Stimulated activated CD4-positive, alpha-beta T cell treated with anti-CD3 and anti-CD28 coated beads, Interleukin-4, amount 100 ng/mL, for 4 hours (primary cell): Measurements from ENCODE around the gene PRKCH.
A peak's percentile ranks its signal among the peaks of the same experiment; 100 is the strongest.

Experiments
- DNase-seq, 2 experiments: peaks; one replicate each; pipeline ENCODE4 v3.0.0-alpha.2; 2020

Gene PRKCH

GRCh38 chr14:61537563-61538463, 216.4 kb downstream of the PRKCH start:
- DNase-seq: peak; percentile 24 to 77

DNA sequence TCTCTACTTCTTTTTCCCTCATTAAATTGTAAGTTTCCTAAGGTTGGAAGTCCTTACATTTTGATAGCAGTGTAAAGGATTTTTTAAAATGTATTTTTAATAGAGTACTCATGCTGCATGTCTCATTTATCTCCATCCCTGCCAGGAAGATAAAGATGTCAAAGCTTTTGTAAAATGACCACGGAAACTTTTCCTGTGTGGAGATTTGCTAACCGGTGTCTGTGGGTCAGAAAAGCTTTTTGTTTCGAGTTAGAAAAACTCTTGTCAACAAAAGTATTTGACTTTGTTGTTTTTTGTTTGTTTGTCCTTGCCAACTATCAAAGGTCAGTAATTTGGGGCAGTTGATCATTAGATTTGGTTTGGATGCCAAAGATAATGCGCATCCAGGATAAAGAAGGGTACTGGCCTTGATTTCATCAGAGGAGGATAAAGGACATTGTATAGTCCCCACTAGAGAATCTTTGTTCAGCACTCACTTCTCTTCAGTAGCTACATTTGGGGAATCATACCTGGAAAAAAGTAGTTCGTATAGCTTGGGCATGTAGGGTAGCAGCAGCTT, 217.2 kb downstream of the PRKCH start:
- no peak for DNase-seq

- DNase-seq: no peak
Observed at GRCh38 chr14:61539631-61540030, 218.3 kb downstream of the PRKCH start.

DNA sequence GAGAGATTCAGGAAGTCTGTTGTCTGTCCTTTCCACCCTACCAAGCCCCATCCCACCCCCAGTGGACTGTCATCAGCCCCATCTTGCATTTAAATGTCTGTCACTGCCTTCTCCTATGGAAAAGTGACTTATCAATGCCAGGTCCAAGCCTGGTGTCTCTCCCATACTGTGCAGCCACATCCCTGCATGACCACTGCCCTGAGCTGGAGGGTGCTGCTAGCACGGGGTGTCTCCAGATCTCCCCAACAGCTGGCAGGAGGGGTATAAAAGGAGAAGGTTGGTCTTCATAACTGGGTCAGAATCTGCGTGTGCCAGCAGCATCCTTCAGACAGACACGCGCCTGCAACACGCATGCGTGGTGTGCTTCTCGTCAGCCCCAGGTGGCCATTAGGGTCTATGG, 219.6 kb downstream of the PRKCH start:
- no peak for DNase-seq

- DNase-seq: no peak
Observed at GRCh38 chr14:61542848-61543790, 221.7 kb downstream of the PRKCH start.

DNA sequence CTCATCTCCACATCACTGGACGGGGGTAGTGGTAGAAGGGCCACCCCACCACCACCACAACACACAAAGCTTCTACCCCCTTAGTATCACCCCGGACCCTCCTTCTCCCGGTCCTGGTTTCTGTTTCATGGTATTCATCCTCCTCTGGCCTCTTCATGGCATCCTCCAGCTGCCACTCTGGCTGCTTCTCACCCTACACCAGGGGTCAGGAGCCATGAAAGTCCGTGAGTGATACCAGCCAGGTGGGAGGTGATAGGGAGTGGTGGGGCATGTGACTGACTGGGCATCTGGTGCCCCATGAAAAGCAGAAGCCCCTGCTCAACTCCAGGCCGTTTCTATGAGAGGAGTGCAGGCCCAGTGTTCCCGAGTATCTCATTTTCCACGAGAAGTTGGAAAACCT, 222.6 kb downstream of the PRKCH start:
- DNase-seq: no peak

DNA sequence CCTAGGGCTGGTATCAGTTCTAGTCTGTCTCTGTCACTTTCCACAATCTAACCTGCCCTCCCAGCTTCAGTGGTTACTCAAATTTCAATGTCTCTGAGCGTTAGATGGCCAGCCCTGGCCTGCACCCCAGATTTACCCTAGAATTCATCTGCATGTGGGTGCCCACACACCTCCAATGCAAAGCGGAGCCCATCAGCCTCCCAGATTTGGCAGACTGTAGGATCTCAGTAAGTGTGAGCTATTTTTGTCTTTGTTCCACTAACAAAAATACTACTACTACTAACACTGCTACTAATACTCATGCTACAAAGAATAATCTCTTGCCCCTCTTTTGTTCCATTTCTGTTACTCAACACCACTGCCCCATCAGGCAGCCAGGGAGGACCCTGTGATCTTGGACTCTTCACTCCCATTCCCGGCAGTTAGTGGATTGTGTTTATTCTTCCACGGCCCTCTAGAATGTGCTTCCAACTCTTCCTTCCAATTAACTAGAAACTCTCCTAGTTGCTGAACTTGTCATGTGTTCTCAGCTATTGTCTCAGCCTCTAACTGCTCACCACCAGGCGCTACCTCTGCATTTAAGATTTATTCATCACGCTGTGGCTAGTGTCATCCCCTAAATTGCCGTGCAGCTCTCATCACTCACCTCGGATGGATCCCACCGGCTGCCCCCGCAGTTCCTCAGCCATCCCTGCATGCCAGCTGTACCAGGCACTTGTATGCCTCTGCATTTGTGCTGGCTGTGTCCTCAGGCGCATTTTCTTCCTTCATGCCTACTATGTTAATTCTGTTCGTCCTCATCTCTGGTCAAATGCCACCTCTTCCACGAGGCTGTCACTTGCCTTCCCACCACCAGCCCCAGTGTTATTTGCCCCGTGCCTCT, 223.3 kb downstream of the PRKCH start:
- DNase-seq: no peak

DNA sequence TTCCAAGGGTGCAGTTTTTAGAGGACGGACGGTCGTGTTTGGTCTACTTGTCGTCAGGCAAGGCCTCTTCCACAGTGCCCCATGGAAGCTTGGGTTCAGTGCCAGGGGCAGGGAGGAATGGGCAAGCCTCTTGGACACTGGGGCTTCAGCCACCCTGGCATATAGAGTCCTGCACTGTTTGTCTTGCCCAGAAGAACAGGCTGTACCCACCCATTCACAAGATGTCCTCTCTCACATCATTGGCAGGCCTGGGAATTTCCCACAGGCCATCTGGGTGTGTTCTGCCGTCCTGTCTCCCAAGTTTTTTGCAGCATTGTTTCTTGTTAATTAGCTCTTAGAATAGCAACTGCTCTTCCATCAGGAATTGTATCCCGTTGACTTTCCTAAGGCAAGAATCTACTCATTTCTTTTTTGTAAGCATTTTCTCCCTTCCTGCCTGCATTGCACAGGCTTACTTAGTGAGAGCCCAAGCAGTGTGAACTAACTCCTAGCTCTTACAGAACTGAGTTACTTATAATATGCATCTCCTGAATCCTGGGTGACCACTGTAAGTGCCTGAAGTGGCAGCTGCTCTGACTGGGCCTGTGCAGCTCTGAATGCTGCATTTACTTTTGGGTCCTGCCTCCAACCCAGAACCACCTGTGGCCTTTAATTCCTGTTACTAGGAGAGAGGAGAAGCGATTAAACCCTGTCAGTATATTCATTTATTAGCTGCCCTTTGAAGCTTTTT, 224.5 kb downstream of the PRKCH start:
- no peak for DNase-seq

DNA sequence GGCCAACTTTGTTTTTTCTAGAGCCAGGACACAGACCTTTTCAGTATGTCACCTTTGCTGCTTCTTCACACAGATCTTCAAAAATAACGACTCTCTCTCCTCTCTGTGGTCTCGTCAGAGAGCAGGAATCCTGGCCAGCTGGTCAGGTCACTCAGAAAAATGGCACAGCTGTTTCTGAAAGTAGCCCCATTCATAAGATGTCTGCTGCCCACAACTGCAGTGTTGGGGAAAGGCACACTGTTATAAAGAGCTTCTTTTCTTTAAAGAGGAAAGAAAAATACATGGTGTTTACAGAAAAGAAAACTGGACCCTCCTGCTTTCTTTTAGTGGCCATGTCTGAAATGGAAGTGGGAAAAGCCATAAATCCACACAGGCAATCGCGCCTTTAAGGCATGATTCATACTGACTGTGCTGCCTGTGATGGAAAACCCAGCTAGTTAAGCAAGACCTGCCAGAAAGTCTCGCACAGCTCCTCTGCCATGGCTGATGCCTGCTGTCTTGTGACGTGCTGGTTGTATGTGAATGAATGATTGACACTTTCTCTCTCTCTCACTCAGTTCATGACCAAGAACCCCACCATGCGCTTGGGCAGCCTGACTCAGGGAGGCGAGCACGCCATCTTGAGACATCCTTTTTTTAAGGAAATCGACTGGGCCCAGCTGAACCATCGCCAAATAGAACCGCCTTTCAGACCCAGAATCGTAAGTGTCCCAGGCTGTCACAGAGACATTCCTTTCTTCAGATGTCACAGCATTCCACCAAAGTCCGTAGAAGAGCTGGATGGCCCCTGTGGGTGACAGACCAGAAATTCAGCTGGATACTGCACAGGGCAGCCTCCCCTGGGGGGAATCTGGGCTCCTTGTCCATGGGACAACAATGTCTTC, 226.0 kb downstream of the PRKCH start:
- DNase-seq: no peak

DNA sequence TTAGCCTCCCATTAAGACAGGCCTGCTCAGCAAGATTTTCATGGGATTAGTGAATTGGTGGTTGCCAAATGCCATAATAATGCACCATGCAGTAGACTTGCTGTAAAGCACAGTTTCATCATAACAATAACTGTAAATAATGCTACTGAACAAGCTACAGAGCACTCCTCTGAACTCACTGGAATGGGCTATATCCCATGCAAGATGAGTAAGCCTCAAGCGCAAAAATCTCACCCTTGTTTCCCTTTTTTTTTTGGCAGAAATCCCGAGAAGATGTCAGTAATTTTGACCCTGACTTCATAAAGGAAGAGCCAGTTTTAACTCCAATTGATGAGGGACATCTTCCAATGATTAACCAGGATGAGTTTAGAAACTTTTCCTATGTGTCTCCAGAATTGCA, 228.0 kb downstream of the PRKCH start:
- no peak for DNase-seq

DNA sequence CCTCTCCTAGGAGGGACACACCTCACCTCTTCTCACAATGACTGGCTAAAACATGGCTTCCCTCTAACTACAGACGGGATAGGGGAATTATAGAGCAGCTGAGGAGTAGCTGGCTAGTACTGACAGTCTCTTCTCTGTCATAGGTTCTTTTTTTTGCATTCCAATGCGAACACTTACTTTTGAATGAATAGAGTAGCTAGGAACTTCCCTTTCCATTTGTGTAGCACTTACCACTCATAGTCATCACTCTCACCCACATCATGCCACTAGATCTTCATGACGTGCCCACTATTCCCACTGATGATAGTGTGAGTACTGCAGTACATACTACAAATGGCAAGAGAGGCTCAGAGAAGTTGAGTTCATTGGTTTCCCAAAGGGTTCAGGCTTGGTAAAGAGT, 230.0 kb downstream of the PRKCH start:
- no peak for DNase-seq

DNA sequence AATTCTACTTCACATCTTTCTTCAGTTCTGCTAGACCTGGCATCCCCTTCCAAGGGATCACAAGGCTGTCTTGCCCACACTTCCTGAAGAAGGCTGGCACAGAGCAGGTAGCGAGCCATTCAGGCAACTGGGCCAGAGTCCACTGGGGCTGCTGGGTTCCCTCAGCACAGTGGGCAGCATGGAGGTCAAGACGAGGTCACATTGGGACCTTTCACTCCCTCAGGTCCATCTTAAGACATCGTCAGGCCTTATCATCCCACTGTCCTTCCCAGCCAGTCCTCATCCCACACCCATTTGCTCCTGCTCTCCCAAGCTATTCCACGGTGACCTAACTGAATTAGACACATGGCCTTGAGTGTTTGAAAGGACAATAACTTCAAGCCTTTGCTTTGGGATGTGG, 230.9 kb downstream of the PRKCH start:
- no peak for DNase-seq

- DNase-seq: no peak
Observed at GRCh38 chr14:61553730-61554641, 232.6 kb downstream of the PRKCH start.

DNA sequence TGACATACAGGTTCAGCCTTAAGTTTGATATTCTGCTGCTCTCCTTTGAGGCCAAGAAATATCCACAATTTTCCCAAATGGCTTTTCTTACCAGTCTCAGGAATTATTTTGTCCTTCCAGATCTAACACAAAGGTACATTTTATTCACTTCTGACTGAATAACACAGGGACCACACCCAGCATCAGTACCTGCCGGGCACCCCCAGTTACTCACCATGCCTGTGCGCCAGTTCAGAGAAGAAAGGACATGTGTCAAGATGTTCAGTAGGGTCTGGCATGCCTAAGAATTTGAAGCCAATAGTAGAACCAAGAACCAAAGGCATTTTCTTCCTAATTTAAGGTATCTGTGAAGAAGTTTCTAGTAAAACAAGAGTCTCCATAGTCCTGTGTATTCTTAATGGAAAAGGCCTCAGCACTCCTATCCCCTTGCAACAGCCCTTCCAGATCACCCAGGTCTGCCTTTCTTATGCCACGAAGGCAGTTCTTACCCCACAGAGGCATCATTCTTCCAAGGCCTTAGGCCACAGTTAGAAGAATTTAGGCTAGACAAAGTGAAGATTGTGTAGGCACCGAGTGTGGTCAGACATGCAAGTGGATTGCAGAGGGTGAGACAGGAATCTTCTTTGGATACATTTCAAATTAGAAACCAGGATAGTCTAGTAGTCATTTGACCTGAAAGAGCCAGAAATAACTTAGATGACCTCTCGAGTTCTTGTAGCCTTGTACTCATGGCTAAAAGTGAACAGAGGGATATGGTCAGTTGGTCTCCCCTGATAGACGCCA, 233.9 kb downstream of the PRKCH start:
- no peak for DNase-seq

GRCh38 chr14:61556455-61556854, 235.1 kb downstream of the PRKCH start:
- no peak for DNase-seq

GRCh38 chr14:61557262-61557661, 235.9 kb downstream of the PRKCH start:
- DNase-seq: no peak

DNA sequence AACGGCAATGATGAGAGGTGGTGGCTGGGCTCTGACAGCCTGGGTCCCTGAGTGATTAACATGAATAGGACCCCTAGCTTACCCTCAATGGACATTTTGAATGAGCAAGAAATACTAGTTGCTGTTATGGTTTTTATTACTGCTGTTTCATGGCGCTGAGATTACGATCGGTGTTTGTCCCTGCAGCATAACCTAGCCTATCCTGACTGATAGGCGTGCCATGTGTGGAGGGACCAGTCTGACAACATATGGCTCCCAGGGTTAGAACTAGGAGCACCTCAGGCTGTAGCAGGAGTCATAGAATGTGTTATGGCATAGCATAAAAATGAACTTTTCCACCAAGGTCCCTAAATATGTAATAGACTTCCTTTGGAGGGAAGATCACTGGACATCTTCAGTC, 236.5 kb downstream of the PRKCH start:
- DNase-seq: no peak

GRCh38 chr14:61558271-61558670, 236.9 kb downstream of the PRKCH start:
- no peak for DNase-seq
